Adrenal gland (tissue), 12 donors: ENCODE results near the gene SOBP. TPM values are rescaled to one million over a fixed set of nuclear protein-coding genes. Genes with fewer than 3 reads are reported as not detected.

Source experiments
- DNase-seq, 7 donors: peaks; one replicate each; pipeline ENCODE4 v3.0.0-alpha.2; 2019 to 2020
- H3K27ac ChIP-seq, 5 donors: fragments of 200-600 bp; sonication (generic) in 4 of 5; 1 replicate in 3 of 5; 2 replicates in 2 of 5; pipeline versions ENCODE4 v1.5.1 to v1.8.0; 2016 to 2020; ENCODE audit warnings: mild to moderate bottlenecking in 1 of 5
- H3K27me3 ChIP-seq: fragments of 200-600 bp; 2 replicates; pipeline ENCODE4 v1.8.0; 2021
- H3K36me3 ChIP-seq, 2 donors: fragments of 200-600 bp; replicated peaks in 1 of 2; 1 replicate in 1 of 2; 2 replicates in 1 of 2; pipeline versions ENCODE4 v1.5.1 to v1.8.0; 2018 to 2022
- H3K4me1 ChIP-seq, 2 donors: fragments of 200-600 bp; replicated peaks in 1 of 2; 1 replicate in 1 of 2; 2 replicates in 1 of 2; pipeline versions ENCODE4 v1.5.1 to v1.8.0; 2018 to 2021
- H3K4me3 ChIP-seq, 4 donors: fragments of 200-600 bp; sonication (generic) in 3 of 4; one replicate each; pipeline ENCODE4 v1.5.1; 2016 to 2018
- H3K9me3 ChIP-seq, 3 donors: fragments of 200-600 bp; sonication (generic) in 1 of 3; replicated peaks in 1 of 3; 1 replicate in 2 of 3; 2 replicates in 1 of 3; pipeline versions ENCODE4 v1.5.1 to v1.8.0; 2016 to 2021
- POLR2A ChIP-seq, 2 donors: fragments of 450-650 bp; IDR thresholded peaks; one replicate each; pipeline ENCODE4 v1.6.1; 2017; ENCODE audit warnings: antibody characterized with exemption in 2 of 2, mild to moderate bottlenecking in 2 of 2, moderate library complexity in 1 of 2
- WGBS, 4 donors: extraction: QIAGEN DNeasy Blood & Tissue Kit in 2 of 4; methylation state at CpG; one replicate each; pipeline versions ENCODE4 v1.1.5 to v1.1.7; 2013 to 2017; 5-methylcytosine and 5-hydroxymethylcytosine counted together
- intact Hi-C, 2 donors: fragments of 100-400 bp; cut with DNase I; formaldehyde crosslinking; loops; one replicate each; pipeline versions ENCODE4 v1.14.1 to v1.15.0; 2022 to 2023
- polyA plus RNA-seq, 3 donors: library from polyadenylated mRNA; stranded (reverse); fragments of 200-250 nt in 2 of 3; fragments of 350-450 nt in 1 of 3; fragmentation: Illumina TruSeq in 1 of 3; extraction: RNeasy Lipid Tissue Mini Kit (QIAGEN cat#74804) in 1 of 3; gene quantifications; one replicate each; pipeline ENCODE4 v1.2.3, GENCODE V29; 2013 to 2014
- total RNA-seq, 9 donors: library from RNA; depleted of rRNA in 4 of 9; stranded (reverse); fragments of >200 nt in 4 of 9; fragments of 120-200 nt in 1 of 9; fragmentation: NEBNext Ultra II Directional in 1 of 9; extraction: Animal tissue kit (Norgen Biotek cat#: 25700) in 1 of 9; gene quantifications; one replicate each; pipeline versions ENCODE4 v1.1.0 to v1.2.4, GENCODE V29; 2013 to 2023
- TF ChIP-seq, protein P1 (sequence below), 6 experiments: fragments of 450-650 bp in 4 of 6; fragments of 200-600 bp in 2 of 6; sonication (generic) in 1 of 6; IDR thresholded peaks; 1 replicate in 5 of 6; 2 replicates in 1 of 6; pipeline versions ENCODE4 v1.5.1 to v1.8.0; 2016 to 2021; ENCODE audit warnings: antibody characterized with exemption in 6 of 6, mild to moderate bottlenecking in 2 of 6, moderate library complexity in 1 of 6
- donor health status: healthy with polysubstance abuse.
- donor health status: Bipolar disorder and iron deficiency.
- donor health status: DM: yes; HTN: yes; CAD: no.
- donor health status: DM: no; HTN: no; CAD: no.
- donor health status: DM: no; HTN: no; CAD: no.
- donor health status: DM: yes; HTN: yes; CAD: no.

The SOBP gene
- total and polyA plus RNA-seq, 12 donors: 5.6 to 25.6 (median 12.5) TPM

DNA sequence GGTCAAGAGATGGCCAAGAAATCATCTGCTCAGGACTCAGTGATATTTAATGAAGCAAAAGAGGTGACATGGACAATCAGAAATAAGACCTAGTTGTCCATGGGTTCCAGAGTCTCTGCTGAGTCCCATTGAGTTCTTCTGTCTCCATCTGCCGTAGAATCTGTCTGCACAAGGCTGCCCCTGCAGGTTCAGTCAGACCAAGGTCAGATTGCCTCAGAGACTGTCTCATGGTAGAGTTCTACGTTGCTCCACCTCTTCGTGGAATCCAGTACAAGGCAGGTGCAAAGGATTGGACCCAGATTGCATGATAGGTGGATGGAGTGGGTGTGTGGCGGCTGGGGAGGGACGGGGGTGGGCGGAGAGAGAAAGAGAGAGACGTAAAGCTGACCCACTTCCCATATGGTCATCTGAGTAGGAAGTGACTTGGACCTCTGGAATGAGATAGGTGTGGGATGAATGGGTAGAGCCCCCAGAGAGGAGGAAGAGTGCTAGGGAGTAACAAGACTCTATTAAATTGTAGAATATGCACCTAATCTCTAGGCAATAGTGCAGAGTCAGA, 75.3 kb downstream of the SOBP start:
- 71 to 79% (median 75%) methylated on average over 7 of the region's 7 CpGs for WGBS, 4 donors
- DNase-seq: peak in 1 of 7 donors; percentile 20
- Histone ChIP-seq H3K4me1 (peaks cover 0 to 11% of the 10 kb centered on the region in 2 donors), H3K4me3 (no peak overlapping the region), H3K27ac (no peak overlapping the region), H3K9me3 (no peaks in the 10 kb centered on the region), H3K36me3 (no peaks in the 10 kb centered on the region), H3K27me3 (no peaks in the 10 kb centered on the region)
- intact Hi-C loops: no loop called here
- TF ChIP-seq, protein P1, sequence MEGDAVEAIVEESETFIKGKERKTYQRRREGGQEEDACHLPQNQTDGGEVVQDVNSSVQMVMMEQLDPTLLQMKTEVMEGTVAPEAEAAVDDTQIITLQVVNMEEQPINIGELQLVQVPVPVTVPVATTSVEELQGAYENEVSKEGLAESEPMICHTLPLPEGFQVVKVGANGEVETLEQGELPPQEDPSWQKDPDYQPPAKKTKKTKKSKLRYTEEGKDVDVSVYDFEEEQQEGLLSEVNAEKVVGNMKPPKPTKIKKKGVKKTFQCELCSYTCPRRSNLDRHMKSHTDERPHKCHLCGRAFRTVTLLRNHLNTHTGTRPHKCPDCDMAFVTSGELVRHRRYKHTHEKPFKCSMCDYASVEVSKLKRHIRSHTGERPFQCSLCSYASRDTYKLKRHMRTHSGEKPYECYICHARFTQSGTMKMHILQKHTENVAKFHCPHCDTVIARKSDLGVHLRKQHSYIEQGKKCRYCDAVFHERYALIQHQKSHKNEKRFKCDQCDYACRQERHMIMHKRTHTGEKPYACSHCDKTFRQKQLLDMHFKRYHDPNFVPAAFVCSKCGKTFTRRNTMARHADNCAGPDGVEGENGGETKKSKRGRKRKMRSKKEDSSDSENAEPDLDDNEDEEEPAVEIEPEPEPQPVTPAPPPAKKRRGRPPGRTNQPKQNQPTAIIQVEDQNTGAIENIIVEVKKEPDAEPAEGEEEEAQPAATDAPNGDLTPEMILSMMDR (IDR thresholded peaks at IDR 0.05): no peak
- TF ChIP-seq POLR2A (IDR thresholded peaks at IDR 0.05): no peak

DNA sequence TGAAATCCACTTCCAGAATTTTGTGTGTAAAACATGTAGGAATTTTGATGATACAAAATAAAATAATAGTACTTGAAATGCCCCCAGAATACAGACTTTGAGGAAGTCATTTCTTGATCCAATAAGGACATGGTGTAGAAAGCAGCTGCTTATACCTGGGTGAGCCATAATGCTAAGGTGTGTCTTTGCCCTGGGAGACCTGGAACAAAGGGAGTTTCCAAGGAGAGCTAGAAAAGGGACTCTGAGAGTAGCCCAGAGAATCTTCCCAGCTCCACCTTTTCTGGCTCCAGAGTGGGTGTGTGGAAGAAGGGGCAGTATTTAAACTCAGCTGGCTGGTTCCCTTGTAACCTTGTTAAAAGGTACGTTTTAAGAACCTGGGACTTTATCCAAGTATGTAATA, 77.7 kb downstream of the SOBP start:
- intact Hi-C loops: no loop called here

DNA sequence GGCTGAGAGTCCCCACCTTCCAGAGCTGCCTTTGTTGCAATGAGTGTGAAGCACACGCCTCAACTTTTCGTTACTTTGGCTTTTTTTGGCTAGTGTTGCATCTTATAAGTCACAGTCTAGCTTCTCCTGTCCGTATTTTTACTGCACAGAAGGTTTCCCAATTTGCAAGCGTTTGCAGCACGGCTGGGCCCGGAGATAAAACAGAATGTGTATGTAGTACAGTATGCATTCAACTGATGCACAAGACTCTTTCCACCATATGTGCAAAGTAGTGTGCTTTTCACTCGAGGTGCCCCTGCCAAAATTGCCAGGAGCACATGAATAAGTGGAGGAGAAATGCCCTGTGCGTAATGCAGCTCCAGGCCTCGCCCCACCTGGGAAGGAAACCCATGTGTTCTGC, 79.6 kb downstream of the SOBP start:
- H3K27ac ChIP-seq: no peak overlapping the region
- no peaks in the 10 kb centered on the region for H3K4me1 ChIP-seq
- DNase-seq: no peak
- no peaks in the 10 kb centered on the region for H3K36me3 ChIP-seq
- no peaks in the 10 kb centered on the region for H3K9me3 ChIP-seq
- intact Hi-C loops: no loop called here
- WGBS, 4 donors: 94 to 97% (median 96%) methylated on average over 9 of the region's 9 CpGs
- no peak overlapping the region for H3K4me3 ChIP-seq
- H3K27me3 ChIP-seq: no peaks in the 10 kb centered on the region
- TF ChIP-seq, protein P1 (IDR thresholded peaks at IDR 0.05): no peak
- no peak for TF ChIP-seq POLR2A (IDR thresholded peaks at IDR 0.05)

More for the DNA sequence above, 77.7 kb downstream of the SOBP start:
- WGBS, 4 donors: 40 to 59% (median 47%) methylated on average over 1 of the region's 1 CpG
- H3K4me3 ChIP-seq: no peak overlapping the region
- no peaks in the 10 kb centered on the region for H3K9me3 ChIP-seq
- TF ChIP-seq, protein P1 (IDR thresholded peaks at IDR 0.05): no peak
- TF ChIP-seq POLR2A (IDR thresholded peaks at IDR 0.05): no peak
- H3K4me1 ChIP-seq: no peaks in the 10 kb centered on the region
- no peak for DNase-seq
- no peak overlapping the region for H3K27ac ChIP-seq
- H3K36me3 ChIP-seq: no peaks in the 10 kb centered on the region
- no peaks in the 10 kb centered on the region for H3K27me3 ChIP-seq

DNA sequence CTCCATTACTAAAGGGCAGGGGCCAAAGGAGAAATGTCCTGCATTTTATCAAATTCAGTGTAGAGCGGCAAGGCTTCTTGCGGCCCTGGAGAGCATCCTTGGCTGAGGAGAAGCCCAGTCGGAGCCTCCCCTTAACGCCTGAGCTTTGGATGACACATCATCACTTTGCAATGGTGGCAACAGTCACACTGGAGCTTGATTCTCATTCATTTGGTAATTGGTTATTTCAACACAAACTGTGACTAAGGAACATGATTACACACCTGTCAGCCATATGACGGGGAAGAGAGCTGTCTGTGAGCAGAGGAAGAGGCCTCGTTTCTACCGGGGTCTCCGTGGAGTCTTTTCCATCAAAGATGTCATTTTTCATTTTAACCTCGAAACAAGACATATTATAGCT, 81.4 kb downstream of the SOBP start:
- no peak overlapping the region for H3K4me3 ChIP-seq

More for the DNA sequence above, 81.4 kb downstream of the SOBP start:
- DNase-seq: no peak
- H3K4me1 ChIP-seq: peaks cover 0 to 2% of the 10 kb centered on the region in 2 donors
- 92 to 96% (median 94%) methylated on average over 9 of the region's 9 CpGs for WGBS, 4 donors
- no peaks in the 10 kb centered on the region for H3K9me3 ChIP-seq
- TF ChIP-seq, protein P1 (IDR thresholded peaks at IDR 0.05): no peak
- H3K36me3 ChIP-seq: no peaks in the 10 kb centered on the region
- H3K27ac ChIP-seq: no peak overlapping the region
- intact Hi-C loops: no loop called here
- no peaks in the 10 kb centered on the region for H3K27me3 ChIP-seq
